IMR-90 (cell line): ENCODE measurements around the gene PLEKHH2.

Source experiments
- NFE2L2 ChIP-seq: fragments of 150-350 bp; IDR thresholded peaks from 2 replicates; pipeline ENCODE4 v1.6.1; 2016; ENCODE audit warnings: low read depth, mild to moderate bottlenecking, low read length
- POLR2A ChIP-seq: IDR thresholded peaks from 2 replicates; pipeline ENCODE4 v1.6.1; 2012; ENCODE audit warnings: mild to moderate bottlenecking, low read depth, low read length
- SMC3 ChIP-seq: fragments of 150-350 bp; IDR thresholded peaks from 2 replicates; pipeline ENCODE4 v1.6.1; 2016; ENCODE audit warnings: low read depth, mild to moderate bottlenecking, antibody characterized with exemption, low read length, moderate library complexity
- TF ChIP-seq, protein P1 (sequence below): conservative IDR thresholded peaks from 2 replicates; pipeline ENCODE4 v1.5.1; 2012; ENCODE audit warnings: mild to moderate bottlenecking, low read depth, low read length, improper control_type of control experiment

DNA sequence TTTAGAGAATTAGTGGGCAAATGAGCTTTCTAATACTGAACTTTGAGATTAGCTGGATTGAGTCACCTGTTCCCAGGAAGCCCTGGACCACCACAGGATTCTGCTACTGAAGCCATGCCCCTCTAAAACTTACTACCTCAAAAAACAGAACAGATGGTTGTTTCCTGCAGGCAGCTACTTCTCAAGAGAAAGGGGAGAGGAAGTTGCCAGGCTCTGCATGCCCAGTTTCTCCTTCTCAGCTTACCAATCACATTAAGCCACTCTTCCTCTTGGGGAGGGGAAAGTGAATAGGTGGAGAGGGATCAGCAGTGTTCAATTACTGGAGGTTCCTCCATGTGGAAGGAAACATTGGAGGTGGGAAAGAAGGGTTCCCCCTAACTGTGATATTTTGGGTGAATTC is 64.1 kb downstream of the PLEKHH2 start:
- TF ChIP-seq, protein P1, sequence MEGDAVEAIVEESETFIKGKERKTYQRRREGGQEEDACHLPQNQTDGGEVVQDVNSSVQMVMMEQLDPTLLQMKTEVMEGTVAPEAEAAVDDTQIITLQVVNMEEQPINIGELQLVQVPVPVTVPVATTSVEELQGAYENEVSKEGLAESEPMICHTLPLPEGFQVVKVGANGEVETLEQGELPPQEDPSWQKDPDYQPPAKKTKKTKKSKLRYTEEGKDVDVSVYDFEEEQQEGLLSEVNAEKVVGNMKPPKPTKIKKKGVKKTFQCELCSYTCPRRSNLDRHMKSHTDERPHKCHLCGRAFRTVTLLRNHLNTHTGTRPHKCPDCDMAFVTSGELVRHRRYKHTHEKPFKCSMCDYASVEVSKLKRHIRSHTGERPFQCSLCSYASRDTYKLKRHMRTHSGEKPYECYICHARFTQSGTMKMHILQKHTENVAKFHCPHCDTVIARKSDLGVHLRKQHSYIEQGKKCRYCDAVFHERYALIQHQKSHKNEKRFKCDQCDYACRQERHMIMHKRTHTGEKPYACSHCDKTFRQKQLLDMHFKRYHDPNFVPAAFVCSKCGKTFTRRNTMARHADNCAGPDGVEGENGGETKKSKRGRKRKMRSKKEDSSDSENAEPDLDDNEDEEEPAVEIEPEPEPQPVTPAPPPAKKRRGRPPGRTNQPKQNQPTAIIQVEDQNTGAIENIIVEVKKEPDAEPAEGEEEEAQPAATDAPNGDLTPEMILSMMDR: no peak
- TF ChIP-seq SMC3 (no peak), POLR2A (no peak), NFE2L2 (no peak)
